Endothelial cell of umbilical vein (primary cell): Measurements from ENCODE around the gene CYP26C1. TPM values are rescaled to one million over a fixed set of nuclear protein-coding genes. Genes with fewer than 3 reads are reported as not detected.

ENCODE experiments used
- BruUV-seq: library from RNA; stranded (reverse); fragments of 400-500 nt; replicated peaks from 2 replicates; lab custom pipeline; 2021; lab: Mats Ljungman, UMichigan
- CTCF ChIA-PET: fragments of 300-600, 350-600 bp; sonication (Branson Sonifier 250); formaldehyde crosslinking; loops from one replicate; lab custom pipeline; 2021; ENCODE audit warnings: antibody characterized with exemption, inconsistent platforms; lab: Charles Lee
- POLR2A ChIA-PET: fragments of 300-600, 350-600 bp; sonication (Branson Sonifier 250); formaldehyde crosslinking; loops from one replicate; lab custom pipeline; 2021; ENCODE audit warnings: antibody characterized with exemption, inconsistent platforms; lab: Charles Lee
- DNase-seq: peaks from one replicate; pipeline ENCODE4 v3.0.0-alpha.2; 2011; ENCODE audit warnings: low read depth, low spot score
- FAIRE-seq: peaks from 2 replicates; lab custom pipeline; 2011; peaks lifted over from hg19 to GRCh38; lab: Jason Lieb, UNC
- H2AFZ ChIP-seq: 2 replicates; pipeline ENCODE4 v1.6.0; 2012; ENCODE audit warnings: low read depth, low read length, control low read depth, inconsistent platforms
- H3K27ac ChIP-seq: 2 replicates; pipeline ENCODE4 v1.5.1; 2011; ENCODE audit warnings: low read depth, mild to moderate bottlenecking, control low read depth, low read length, moderate library complexity; ENCODE audit not compliant: insufficient read depth
- H3K27me3 ChIP-seq, 2 experiments: 2 replicates each; pipeline versions ENCODE4 v1.6.0 to v1.6.1; 2011; ENCODE audit warnings: low read length in 2 of 2, mixed read lengths in 1 of 2; ENCODE audit not compliant: control insufficient read depth in 2 of 2, insufficient read depth in 2 of 2
- H3K36me3 ChIP-seq, 2 experiments: 2 replicates in 1 of 2; 3 replicates in 1 of 2; pipeline ENCODE4 v1.5.1; 2011; ENCODE audit warnings: low read length in 2 of 2, mild to moderate bottlenecking in 1 of 2, moderate library complexity in 1 of 2; ENCODE audit not compliant: control insufficient read depth in 2 of 2, insufficient read depth in 2 of 2; ENCODE audit errors: extremely low read depth in 1 of 2
- H3K4me1 ChIP-seq: 3 replicates; pipeline ENCODE4 v1.5.1; 2011; ENCODE audit warnings: mild to moderate bottlenecking, low read length; ENCODE audit not compliant: control insufficient read depth, insufficient read depth; ENCODE audit errors: extremely low read depth
- H3K4me2 ChIP-seq: 2 replicates; pipeline ENCODE4 v1.6.1; 2011; ENCODE audit warnings: low read length, control low read depth, mixed read lengths; ENCODE audit not compliant: insufficient read depth
- H3K4me3 ChIP-seq, 3 experiments: fragments of 200-600 bp in 1 of 3; sonication (generic), shearing (Covaris generic) in 1 of 3; replicated peaks in 1 of 3; 2 replicates each; pipeline ENCODE4 v1.5.1; 2011 to 2016; ENCODE audit warnings: control low read depth in 3 of 3, low read length in 3 of 3, mild to moderate bottlenecking in 2 of 3, inconsistent platforms in 1 of 3, low read depth in 1 of 3, moderate library complexity in 1 of 3; ENCODE audit not compliant: insufficient read depth in 1 of 3
- H3K79me2 ChIP-seq: 2 replicates; pipeline ENCODE4 v1.6.0; 2012; ENCODE audit warnings: low read length, inconsistent platforms; ENCODE audit not compliant: control insufficient read depth, insufficient read depth
- H3K9ac ChIP-seq: replicated peaks from 2 replicates; pipeline ENCODE3; 2011; ENCODE audit warnings: low read length, control low read depth; ENCODE audit not compliant: insufficient read depth; ENCODE audit errors: extremely low read depth
- H3K9me1 ChIP-seq: replicated peaks from 3 replicates; pipeline ENCODE4 v1.6.0; 2011; ENCODE audit warnings: mild to moderate bottlenecking, low read length; ENCODE audit not compliant: control insufficient read depth, insufficient read depth; ENCODE audit errors: extremely low read depth
- H3K9me3 ChIP-seq: replicated peaks from 2 replicates; pipeline ENCODE4 v1.5.1; 2012; ENCODE audit warnings: low read length, inconsistent platforms; ENCODE audit not compliant: control insufficient read depth, insufficient read depth
- H4K20me1 ChIP-seq: replicated peaks from 2 replicates; pipeline ENCODE3; 2011; ENCODE audit warnings: mild to moderate bottlenecking, low read length; ENCODE audit not compliant: control insufficient read depth, insufficient read depth; ENCODE audit errors: extremely low read depth
- CTCF ChIP-seq, 2 donors: IDR thresholded peaks; 1 replicate in 1 of 2; 2 replicates in 1 of 2; pipeline ENCODE4 v1.5.1; 2011; ENCODE audit warnings: low read length in 2 of 2, mild to moderate bottlenecking in 2 of 2, moderate library complexity in 2 of 2, control low read depth in 1 of 2, inconsistent platforms in 1 of 2, low read depth in 1 of 2; ENCODE audit not compliant: insufficient read depth in 1 of 2; ENCODE audit errors: extremely low read depth in 1 of 2
- EZH2 ChIP-seq: IDR thresholded peaks from 2 replicates; pipeline ENCODE4 v1.6.1; 2012; ENCODE audit warnings: borderline replicate concordance, low read depth, mild to moderate bottlenecking, moderate library complexity, low read length, inconsistent platforms; ENCODE audit not compliant: severe bottlenecking
- FOS ChIP-seq: IDR thresholded peaks from 2 replicates; pipeline ENCODE4 v1.6.1; 2011; ENCODE audit warnings: mild to moderate bottlenecking, low read length, moderate library complexity, borderline replicate concordance; ENCODE audit not compliant: insufficient read depth
- GATA2 ChIP-seq: IDR thresholded peaks from 2 replicates; pipeline ENCODE4 v1.7.0; 2011; ENCODE audit warnings: low read depth, mild to moderate bottlenecking, moderate library complexity, mixed read lengths, low read length; ENCODE audit not compliant: insufficient read length, insufficient read depth
- JUN ChIP-seq: IDR thresholded peaks from 2 replicates; pipeline ENCODE4 v1.6.1; 2011; ENCODE audit warnings: borderline replicate concordance, low read depth; ENCODE audit not compliant: insufficient read length, insufficient read depth
- MAX ChIP-seq: IDR thresholded peaks from 2 replicates; pipeline ENCODE4 v1.6.1; 2011; ENCODE audit not compliant: insufficient read depth, insufficient read length
- MYC ChIP-seq: IDR thresholded peaks from one replicate; pipeline ENCODE4 v1.6.1; 2011; ENCODE audit warnings: mild to moderate bottlenecking, low read depth, low read length
- POLR2A ChIP-seq: IDR thresholded peaks from 2 replicates; pipeline ENCODE4 v1.6.1; 2012; ENCODE audit warnings: low read depth, mild to moderate bottlenecking, control low read depth, low read length
- POLR2AphosphoS5 ChIP-seq: IDR thresholded peaks from 2 replicates; pipeline ENCODE4 v1.6.1; 2012; ENCODE audit warnings: low read depth, mild to moderate bottlenecking, control low read depth, low read length, moderate library complexity; ENCODE audit not compliant: insufficient read depth
- dilution Hi-C: fragments of 300-500 bp; cut with MboI; formaldehyde crosslinking; loops from one replicate; pipeline ENCODE4 v1.15.0; 2019; ENCODE audit warnings: low sequenced_read_pairs; ENCODE audit not compliant: extremely low pct_ligation_motif_present
- intact Hi-C: fragments of 100-400 bp; cut with micrococcal nuclease; formaldehyde crosslinking; loops from one replicate; pipeline ENCODE4 v1.10.0; 2022
- polyA plus RNA-seq, 4 experiments: library from polyadenylated mRNA; depleted of rRNA in 3 of 4; stranded (reverse) in 3 of 4; unstranded in 1 of 4; fragments of >200 nt; gene quantifications; 2 replicates each; pipeline versions ENCODE4 v1.2.1 to v1.2.3, GENCODE V29; 2011 to 2012; ENCODE audit warnings: missing spikeins in 1 of 4
- total RNA-seq: library from RNA; stranded (reverse); gene quantifications from 2 replicates; pipeline ENCODE4 v1.2.3, GENCODE V29; 2021

Gene CYP26C1
- total and polyA plus RNA-seq, 2 donors (not counting 3 experiments of a cell fraction or from before 2014, with no cell fraction given) = 0.12 to 3.0 TPM

GRCh38 chr10:93096901-93097300 lies 36.3 kb downstream of the CYP26C1 start:
- BruUV-seq = no TSS peak
- no peaks in the 10 kb centered on the region for H3K9me1 ChIP-seq
- H3K4me2 ChIP-seq = no peak overlapping the region
- no peaks in the 10 kb centered on the region for H3K9me3 ChIP-seq
- ChIA-PET POLR2A (no interaction called here), CTCF (interaction anchor here (1.0 to 1.1 kb wide), 3 partner anchors 8 to 161 kb away, joined by 3 to 4 read pairs (median 3); no protein-coding TSS in a partner anchor)
- H3K79me2 ChIP-seq = no peaks in the 10 kb centered on the region
- dilution Hi-C loops = no loop called here
- no peak for FAIRE-seq
- H3K27me3 ChIP-seq = peaks cover 0 to 2% of the 10 kb centered on the region in 2 experiments
- no peaks in the 10 kb centered on the region for H3K4me1 ChIP-seq
- no peaks in the 10 kb centered on the region for H3K36me3 ChIP-seq
- intact Hi-C loops = no loop called here
- H3K4me3 ChIP-seq = no peak overlapping the region
- no peak overlapping the region for H3K27ac ChIP-seq
- no peak overlapping the region for H2AFZ ChIP-seq
- TF ChIP-seq EZH2 (no peak), MYC (no peak), POLR2AphosphoS5 (no peak), CTCF (IDR thresholded peaks at IDR 0.05; ENCODE audit: extremely low read depth in 1 of 2, insufficient read depth in 1 of 2, low read depth in 1 of 2, low read length in 2 of 2) (no peak)
- no peak overlapping the region for H3K9ac ChIP-seq
- no peak for DNase-seq
- H4K20me1 ChIP-seq = no peaks in the 10 kb centered on the region

GRCh38 chr10:93097386-93097785 lies 36.8 kb downstream of the CYP26C1 start:
- no peaks in the 10 kb centered on the region for H3K36me3 ChIP-seq
- H4K20me1 ChIP-seq = no peaks in the 10 kb centered on the region
- H2AFZ ChIP-seq = no peak overlapping the region
- intact Hi-C loops = no loop called here
- no peaks in the 10 kb centered on the region for H3K4me1 ChIP-seq
- H3K27ac ChIP-seq = no peak overlapping the region
- no peaks in the 10 kb centered on the region for H3K9me1 ChIP-seq
- CTCF ChIA-PET = interaction anchor here (1.0 to 1.4 kb wide), 4 partner anchors 8 to 161 kb away, joined by 3 to 4 read pairs (median 3); no protein-coding TSS in a partner anchor
- TF ChIP-seq POLR2AphosphoS5 = no peak
- no peak for TF ChIP-seq CTCF (IDR thresholded peaks at IDR 0.05; ENCODE audit: extremely low read depth in 1 of 2, insufficient read depth in 1 of 2, low read depth in 1 of 2, low read length in 2 of 2)
- TF ChIP-seq EZH2 = no peak
- no peak for TF ChIP-seq FOS
- no peak for TF ChIP-seq JUN
- no peak for TF ChIP-seq POLR2A
- no peak for TF ChIP-seq MAX
- TF ChIP-seq GATA2 = no peak
- no peak for TF ChIP-seq MYC
- BruUV-seq = no TSS peak
- H3K4me3 ChIP-seq = no peak overlapping the region
- no peaks in the 10 kb centered on the region for H3K79me2 ChIP-seq
- POLR2A ChIA-PET = no interaction called here
- no peak overlapping the region for H3K9ac ChIP-seq
- no peak for FAIRE-seq
- peaks cover 0 to 2% of the 10 kb centered on the region in 2 experiments for H3K27me3 ChIP-seq
- dilution Hi-C loops = no loop called here
- DNase-seq = no peak
- H3K4me2 ChIP-seq = no peak overlapping the region
- no peaks in the 10 kb centered on the region for H3K9me3 ChIP-seq
